Sigmoid colon (tissue), 7 donors: Measurements from ENCODE around the gene OGFRL1. TPM values are rescaled to one million over a fixed set of nuclear protein-coding genes. Genes with fewer than 3 reads are reported as not detected.
A peak's percentile ranks its signal among the peaks of the same experiment; 100 is the strongest.

Experiments
- DNase-seq: peaks from one replicate; pipeline ENCODE4 v3.0.0-alpha.2; 2019
- H3K27ac ChIP-seq, 4 donors: fragments of 200-600 bp; sonication (generic); one replicate each; pipeline ENCODE4 v1.5.1; 2016 to 2019; ENCODE audit warnings: mild to moderate bottlenecking in 1 of 4
- H3K27me3 ChIP-seq, 3 donors: fragments of 200-600 bp; sonication (generic); one replicate each; pipeline ENCODE4 v1.5.1; 2019; ENCODE audit warnings: mild to moderate bottlenecking in 1 of 3
- H3K36me3 ChIP-seq, 4 donors: fragments of 200-600 bp; sonication (generic); one replicate each; pipeline ENCODE4 v1.5.1; 2016 to 2019
- H3K4me1 ChIP-seq, 4 donors: fragments of 200-600 bp; sonication (generic); one replicate each; pipeline ENCODE4 v1.5.1; 2017 to 2019
- H3K4me3 ChIP-seq, 4 donors: fragments of 200-600 bp; sonication (generic); one replicate each; pipeline ENCODE4 v1.5.1; 2017 to 2019; ENCODE audit warnings: mild to moderate bottlenecking in 2 of 4, moderate library complexity in 1 of 4
- H3K9me3 ChIP-seq, 4 donors: fragments of 200-600 bp in 3 of 4; sonication (generic) in 3 of 4; one replicate each; pipeline versions ENCODE4 v1.5.1 to v1.6.1; 2013 to 2019
- EP300 ChIP-seq, 4 donors: sonication (generic); formaldehyde crosslinking; IDR thresholded peaks; one replicate each; pipeline ENCODE4 v1.6.1; 2017; ENCODE audit warnings: antibody characterized with exemption in 4 of 4
- POLR2A ChIP-seq, 2 donors: fragments of 450-650 bp; IDR thresholded peaks; one replicate each; pipeline ENCODE4 v1.6.1; 2016; ENCODE audit warnings: antibody characterized with exemption in 2 of 2, mild to moderate bottlenecking in 2 of 2, moderate library complexity in 2 of 2
- POLR2AphosphoS5 ChIP-seq, 4 donors: sonication (generic); formaldehyde crosslinking; IDR thresholded peaks; one replicate each; pipeline ENCODE4 v1.6.1; 2017; ENCODE audit warnings: antibody characterized with exemption in 4 of 4
- WGBS, 2 donors: extraction: QIAGEN DNeasy Blood & Tissue Kit; methylation state at CpG; one replicate each; pipeline ENCODE4 v1.1.7; 2013; 5-methylcytosine and 5-hydroxymethylcytosine counted together
- intact Hi-C: fragments of 100-400 bp; cut with DNase I; formaldehyde crosslinking; loops from one replicate; pipeline ENCODE4 v1.15.1; 2023
- polyA plus RNA-seq, 3 donors: library from polyadenylated mRNA; stranded (reverse); fragments of 200-250 nt; gene quantifications; one replicate each; pipeline ENCODE4 v1.2.3, GENCODE V29; 2013
- total RNA-seq, 4 donors: library from RNA; depleted of rRNA; stranded (reverse); fragments of >200 nt; gene quantifications; one replicate each; pipeline ENCODE4 v1.1.0, GENCODE V29; 2016
- TF ChIP-seq, protein P1 (sequence below), 4 experiments: fragments of 450-650 bp in 3 of 4; fragments of 200-600 bp in 1 of 4; IDR thresholded peaks; one replicate each; pipeline ENCODE4 v1.5.1; 2016 to 2019; ENCODE audit warnings: antibody characterized with exemption in 4 of 4, mild to moderate bottlenecking in 3 of 4, moderate library complexity in 2 of 4
- donor health status: healthy with polysubstance abuse.
- donor health status: Bipolar disorder and iron deficiency.
- donor health status: healthy.

Gene OGFRL1
- total and polyA plus RNA-seq, 7 donors: 3.2 to 58.5 (median 23.0) TPM

DNA sequence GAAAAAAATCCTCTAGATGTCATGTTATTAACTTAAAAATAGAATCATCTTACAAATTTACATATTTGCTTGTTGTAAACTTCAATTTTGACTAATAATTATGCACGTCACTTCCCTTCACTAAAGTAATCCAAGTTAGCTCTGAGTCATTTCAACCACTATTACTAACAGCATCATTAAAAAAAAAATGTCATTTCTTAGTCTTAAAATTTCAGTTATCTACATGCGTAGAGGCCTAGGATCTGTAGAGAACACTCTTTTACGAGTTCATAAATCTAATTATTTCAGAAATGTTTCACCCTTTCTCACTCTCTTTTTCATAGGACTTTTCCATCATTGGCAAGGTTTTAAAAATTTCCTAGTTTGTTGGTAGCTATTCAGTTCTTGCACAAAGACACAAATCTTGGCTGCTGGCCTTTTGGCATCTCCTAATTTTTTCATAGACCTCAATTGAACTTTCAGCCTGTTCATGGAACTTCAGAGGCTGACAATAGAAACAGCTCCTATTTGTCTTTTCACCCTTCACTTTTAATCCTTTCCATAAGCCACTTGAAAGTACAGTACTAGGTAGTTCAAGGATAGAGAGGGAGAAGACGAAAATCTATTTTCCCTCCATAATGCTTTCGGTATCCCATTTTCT is 61.5 kb downstream of the OGFRL1 start:
- no peaks in the 10 kb centered on the region for H3K9me3 ChIP-seq
- peak overlapping the region; percentile 58 to 68 (median 65) for H3K27ac ChIP-seq
- no peaks in the 10 kb centered on the region for H3K27me3 ChIP-seq
- 79 to 82% methylated on average over 5 of the region's 5 CpGs for WGBS, 2 donors
- TF ChIP-seq POLR2A (IDR thresholded peaks at IDR 0.05): no peak
- peak in 1 of 4 donors; percentile 1 for TF ChIP-seq EP300 (IDR thresholded peaks at IDR 0.05)
- TF ChIP-seq, protein P1, sequence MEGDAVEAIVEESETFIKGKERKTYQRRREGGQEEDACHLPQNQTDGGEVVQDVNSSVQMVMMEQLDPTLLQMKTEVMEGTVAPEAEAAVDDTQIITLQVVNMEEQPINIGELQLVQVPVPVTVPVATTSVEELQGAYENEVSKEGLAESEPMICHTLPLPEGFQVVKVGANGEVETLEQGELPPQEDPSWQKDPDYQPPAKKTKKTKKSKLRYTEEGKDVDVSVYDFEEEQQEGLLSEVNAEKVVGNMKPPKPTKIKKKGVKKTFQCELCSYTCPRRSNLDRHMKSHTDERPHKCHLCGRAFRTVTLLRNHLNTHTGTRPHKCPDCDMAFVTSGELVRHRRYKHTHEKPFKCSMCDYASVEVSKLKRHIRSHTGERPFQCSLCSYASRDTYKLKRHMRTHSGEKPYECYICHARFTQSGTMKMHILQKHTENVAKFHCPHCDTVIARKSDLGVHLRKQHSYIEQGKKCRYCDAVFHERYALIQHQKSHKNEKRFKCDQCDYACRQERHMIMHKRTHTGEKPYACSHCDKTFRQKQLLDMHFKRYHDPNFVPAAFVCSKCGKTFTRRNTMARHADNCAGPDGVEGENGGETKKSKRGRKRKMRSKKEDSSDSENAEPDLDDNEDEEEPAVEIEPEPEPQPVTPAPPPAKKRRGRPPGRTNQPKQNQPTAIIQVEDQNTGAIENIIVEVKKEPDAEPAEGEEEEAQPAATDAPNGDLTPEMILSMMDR (IDR thresholded peaks at IDR 0.05): no peak
- peak in 2 of 4 donors; percentile 53 to 54 for TF ChIP-seq POLR2AphosphoS5 (IDR thresholded peaks at IDR 0.05)
- intact Hi-C loops: loop anchor here (5.0 kb wide), 2 partner anchors 58 to 393 kb away; partner anchors contain the start of gene B3GAT2
- no peak overlapping the region for H3K4me3 ChIP-seq
- H3K36me3 ChIP-seq: no peaks in the 10 kb centered on the region
- peaks cover 0 to 28% (median 19%) of the 10 kb centered on the region in 4 donors for H3K4me1 ChIP-seq
- DNase-seq: peak; percentile 82

DNA sequence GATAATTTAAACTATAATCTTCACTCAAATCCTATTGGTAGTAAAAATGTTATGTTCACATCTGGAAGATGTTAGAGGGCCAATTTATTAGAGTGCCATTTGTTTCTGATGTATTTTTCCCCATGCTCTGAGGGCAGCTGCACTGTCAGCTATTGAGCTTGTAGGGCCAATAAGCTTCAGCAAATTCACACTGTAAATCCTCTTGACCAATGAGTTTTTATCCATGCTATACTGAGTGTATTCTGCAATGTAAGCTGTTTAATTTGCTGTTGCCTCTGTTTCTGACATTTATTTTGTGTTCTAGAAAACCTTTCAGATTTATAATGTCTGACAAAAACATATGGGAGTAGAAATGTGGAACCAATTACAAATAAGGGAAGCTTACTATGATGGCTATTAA is 62.6 kb downstream of the OGFRL1 start:
- Histone ChIP-seq H3K4me3 (no peak overlapping the region), H3K27me3 (no peaks in the 10 kb centered on the region), H3K36me3 (no peaks in the 10 kb centered on the region), H3K9me3 (no peaks in the 10 kb centered on the region), H3K4me1 (peaks cover 0 to 28% (median 19%) of the 10 kb centered on the region in 4 donors), H3K27ac (peak overlapping the region; percentile 58 to 68 (median 65))
- intact Hi-C loops: loop anchor here (5.0 kb wide), 2 partner anchors 59 to 394 kb away; partner anchors contain the start of gene B3GAT2
- no peak for DNase-seq
- no peak for TF ChIP-seq EP300 (IDR thresholded peaks at IDR 0.05)
- no peak for TF ChIP-seq POLR2AphosphoS5 (IDR thresholded peaks at IDR 0.05)
- no peak for TF ChIP-seq POLR2A (IDR thresholded peaks at IDR 0.05)
- TF ChIP-seq, protein P1 (IDR thresholded peaks at IDR 0.05): no peak
